Measurements from ENCODE around the gene DLG5.

DLG5 gene

GRCh38 chr10:77756319-77757232, 170.0 kb downstream of the DLG5 start:
- DNase-seq, result no peak

GRCh38 chr10:77746047-77746707, 180.4 kb downstream of the DLG5 start:
- DNase-seq, result no peak

- no peak for DNase-seq
Observed at GRCh38 chr10:77744245-77744644, 182.3 kb downstream of the DLG5 start.

DNA sequence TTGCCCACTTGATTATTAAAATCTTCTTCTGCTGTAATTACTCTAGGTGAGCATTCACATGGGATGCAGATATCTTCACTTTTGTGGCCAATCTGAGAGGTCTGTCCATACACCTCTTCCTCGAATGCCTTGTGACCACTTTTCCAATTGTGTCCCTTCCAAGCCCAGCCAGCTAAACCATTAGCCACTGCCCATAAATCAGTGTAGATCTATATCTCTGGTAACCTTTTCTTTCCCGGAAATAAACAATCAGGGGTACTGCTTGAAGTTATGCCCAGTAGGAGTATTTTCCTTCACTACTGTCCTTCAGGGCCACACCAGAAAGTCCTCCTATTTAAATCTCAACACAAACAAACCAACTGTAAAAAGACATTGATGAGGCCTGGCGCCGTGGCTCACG, 184.4 kb downstream of the DLG5 start:
- no peak for DNase-seq

- no peak for DNase-seq
Observed at GRCh38 chr10:77741746-77742145, 184.8 kb downstream of the DLG5 start.

Measured in activated gamma-delta T cell (primary cell).